HepG2 (cell line): Measurements from ENCODE around the gene TCF7L2. TPM values are rescaled to one million over a fixed set of nuclear protein-coding genes. Genes with fewer than 3 reads are reported as not detected.

Experiments
- AHDC1 ChIP-seq: sonication (generic); formaldehyde crosslinking; IDR thresholded peaks from 2 replicates; pipeline ENCODE4 v1.5.1; 2020; ENCODE audit warnings: mild to moderate bottlenecking, missing genetic modification reagents, borderline replicate concordance
- DNMT1 ChIP-seq: sonication (generic); formaldehyde crosslinking; IDR thresholded peaks from 2 replicates; pipeline ENCODE4 v1.5.1; 2020; ENCODE audit warnings: mild to moderate bottlenecking, missing genetic modification reagents
- ELK4 ChIP-seq: sonication (generic); formaldehyde crosslinking; IDR thresholded peaks from 2 replicates; pipeline ENCODE4 v1.9.0; 2021; ENCODE audit warnings: missing genetic modification reagents, borderline replicate concordance
- FOXK1 ChIP-seq: sonication (generic); formaldehyde crosslinking; IDR thresholded peaks from 2 replicates; pipeline ENCODE4 v1.4.0; 2020; ENCODE audit warnings: low read depth, missing genetic modification reagents, borderline replicate concordance
- FOXP1 ChIP-seq, 2 experiments: fragments of 450-650 bp in 1 of 2; IDR thresholded peaks; 2 replicates each; pipeline ENCODE4 v1.6.1; 2017 to 2018; ENCODE audit warnings: antibody characterized with exemption in 1 of 2
- IKZF1 ChIP-seq: fragments of 450-650 bp; IDR thresholded peaks from 2 replicates; pipeline ENCODE4 v1.7.1; 2016
- MEIS1 ChIP-seq: sonication (generic); formaldehyde crosslinking; IDR thresholded peaks from 2 replicates; pipeline ENCODE4 v1.9.0; 2021; ENCODE audit warnings: mild to moderate bottlenecking, missing genetic modification reagents, moderate library complexity, borderline replicate concordance
- PAXIP1 ChIP-seq: sonication (generic); formaldehyde crosslinking; conservative IDR thresholded peaks from 2 replicates; pipeline ENCODE4 v1.4.0; 2020; ENCODE audit warnings: mild to moderate bottlenecking, missing genetic modification reagents, moderate library complexity
- RBM22 ChIP-seq: fragments of 200-400 bp; formaldehyde crosslinking; optimal IDR thresholded peaks from 2 replicates; pipeline ENCODE3; 2017; ENCODE audit warnings: mild to moderate bottlenecking, low read length, moderate library complexity
- SRSF1 ChIP-seq: fragments of 200-400 bp; formaldehyde crosslinking; optimal IDR thresholded peaks from 2 replicates; pipeline ENCODE3; 2017; ENCODE audit warnings: mild to moderate bottlenecking, low read depth, low read length, moderate library complexity
- TBX2 ChIP-seq: sonication (generic); formaldehyde crosslinking; IDR thresholded peaks from 2 replicates; pipeline ENCODE4 v1.5.0; 2020; ENCODE audit warnings: missing genetic modification reagents, mild to moderate bottlenecking, borderline replicate concordance
- ZFP36 ChIP-seq: fragments of 150-350 bp; IDR thresholded peaks from 2 replicates; pipeline ENCODE4 v1.6.1; 2018; ENCODE audit warnings: borderline replicate concordance, low read length, low read depth; ENCODE audit not compliant: partially characterized antibody
- ZNF260 ChIP-seq: sonication (generic); formaldehyde crosslinking; IDR thresholded peaks from 2 replicates; pipeline ENCODE4 v1.4.0; 2020; ENCODE audit warnings: missing genetic modification reagents, low read depth, mild to moderate bottlenecking, borderline replicate concordance
- ZNF441 ChIP-seq: sonication (generic); formaldehyde crosslinking; IDR thresholded peaks from 2 replicates; pipeline ENCODE4 v1.7.0; 2021; ENCODE audit warnings: missing genetic modification reagents, borderline replicate concordance
- polyA plus RNA-seq, 8 experiments: library from polyadenylated mRNA; depleted of rRNA in 3 of 8; stranded (reverse) in 7 of 8; unstranded in 1 of 8; fragments of >200 nt; fragmentation: Illumina TruSeq in 4 of 8; extraction: Trizol in 4 of 8; gene quantifications; 2 replicates each; pipeline versions ENCODE4 v1.2.1 to v1.2.3, GENCODE V29; 2011 to 2016; ENCODE audit warnings: low read depth in 4 of 8, missing spikeins in 1 of 8, mixed read lengths in 1 of 8; ENCODE audit not compliant: insufficient read depth in 1 of 8
- total RNA-seq, 5 experiments: library from RNA; depleted of rRNA; stranded (reverse); fragments of >200 nt; fragmentation: Illumina TruSeq; extraction: Trizol; gene quantifications; 2 replicates each; pipeline ENCODE4 v1.2.3, GENCODE V29; 2016; ENCODE audit warnings: low read depth in 1 of 5

Gene TCF7L2
- total and polyA plus RNA-seq, 2 of the 13 experiments (the other 11 are each of a cell fraction or from before 2014, with no cell fraction given): 3.9 to 13.7 TPM

GRCh38 chr10:112949875-112950507, at the start of gene TCF7L2 (continued):
- TF ChIP-seq PAXIP1 (peak; percentile 48), DNMT1 (no peak), MEIS1 (peak; percentile 93), SRSF1 (peak; percentile 74), IKZF1 (no peak), ZNF260 (CRISPR knock-in tag) (no peak), FOXK1 (CRISPR knock-in tag) (no peak), TBX2 (CRISPR knock-in tag) (peak; percentile 47), ZFP36 (no peak), ELK4 (CRISPR knock-in tag) (no peak), RBM22 (peak; percentile 34), ZNF441 (CRISPR knock-in tag) (peak; percentile 95), FOXP1 (IDR thresholded peaks at IDR 0.05) (no peak), FOXP1 (CRISPR knock-in tag; IDR thresholded peaks at IDR 0.05) (peak; percentile 39; the same call in 1 of the 2 replicates), AHDC1 (CRISPR knock-in tag) (0 out of 2 replicates have a peak, but pooled peaks have one; percentile 38)
